ENCODE measurements around the gene CDC40.

The CDC40 gene

GRCh38 chr6:110201151-110201884, 21.1 kb downstream of the CDC40 start:
- Histone ChIP-seq H3K36me3 (ENCODE audit: control insufficient read depth in 2 of 2, insufficient read depth in 2 of 2, low read length in 2 of 2) (no peaks in the 10 kb centered on the region), H3K4me3 (ENCODE audit: low read length in 2 of 2) (no peak overlapping the region), H3K27ac (ENCODE audit: low read depth in 2 of 2, low read length in 2 of 2) (no peak overlapping the region), H3K9ac (ENCODE audit: low read depth in 1 of 2, low read length in 2 of 2) (no peak overlapping the region), H3K9me3 (ENCODE audit: control insufficient read depth in 2 of 2, low read length in 2 of 2) (no peaks in the 10 kb centered on the region), H3K27me3 (ENCODE audit: control insufficient read depth in 2 of 2, insufficient read depth in 2 of 2, low read length in 2 of 2) (no peaks in the 10 kb centered on the region), H3K4me1 (ENCODE audit: control insufficient read depth in 2 of 2, insufficient read depth in 2 of 2, low read length in 2 of 2) (no peaks in the 10 kb centered on the region)

GRCh38 chr6:110207652-110208051, 27.4 kb downstream of the CDC40 start:
- Histone ChIP-seq H3K9ac (ENCODE audit: low read depth in 1 of 2, low read length in 2 of 2) (no peak overlapping the region), H3K27ac (ENCODE audit: low read depth in 2 of 2, low read length in 2 of 2) (no peak overlapping the region), H3K9me3 (ENCODE audit: control insufficient read depth in 2 of 2, low read length in 2 of 2) (no peaks in the 10 kb centered on the region), H3K4me3 (ENCODE audit: low read length in 2 of 2) (no peak overlapping the region), H3K27me3 (ENCODE audit: control insufficient read depth in 2 of 2, insufficient read depth in 2 of 2, low read length in 2 of 2) (no peaks in the 10 kb centered on the region), H3K4me1 (ENCODE audit: control insufficient read depth in 2 of 2, insufficient read depth in 2 of 2, low read length in 2 of 2) (no peaks in the 10 kb centered on the region), H3K36me3 (ENCODE audit: control insufficient read depth in 2 of 2, insufficient read depth in 2 of 2, low read length in 2 of 2) (peaks cover 19 to 20% of the 10 kb centered on the region in 2 donors)

GRCh38 chr6:110211753-110212152, 31.5 kb downstream of the CDC40 start:
- H3K9me3 ChIP-seq (ENCODE audit: control insufficient read depth in 2 of 2, low read length in 2 of 2) = no peaks in the 10 kb centered on the region
- peaks cover 43 to 48% of the 10 kb centered on the region in 2 donors for H3K36me3 ChIP-seq (ENCODE audit: control insufficient read depth in 2 of 2, insufficient read depth in 2 of 2, low read length in 2 of 2)
- H3K4me3 ChIP-seq (ENCODE audit: low read length in 2 of 2) = no peak overlapping the region
- H3K9ac ChIP-seq (ENCODE audit: low read depth in 1 of 2, low read length in 2 of 2) = no peak overlapping the region
- no peaks in the 10 kb centered on the region for H3K4me1 ChIP-seq (ENCODE audit: control insufficient read depth in 2 of 2, insufficient read depth in 2 of 2, low read length in 2 of 2)
- H3K27me3 ChIP-seq (ENCODE audit: control insufficient read depth in 2 of 2, insufficient read depth in 2 of 2, low read length in 2 of 2) = no peaks in the 10 kb centered on the region
- H3K27ac ChIP-seq (ENCODE audit: low read depth in 2 of 2, low read length in 2 of 2) = no peak overlapping the region

- no peaks in the 10 kb centered on the region for H3K4me1 ChIP-seq (ENCODE audit: control insufficient read depth in 2 of 2, insufficient read depth in 2 of 2, low read length in 2 of 2)
- H3K9me3 ChIP-seq (ENCODE audit: control insufficient read depth in 2 of 2, low read length in 2 of 2) = no peaks in the 10 kb centered on the region
- H3K4me3 ChIP-seq (ENCODE audit: low read length in 2 of 2) = no peak overlapping the region
- peaks cover 42 to 59% of the 10 kb centered on the region in 2 donors for H3K36me3 ChIP-seq (ENCODE audit: control insufficient read depth in 2 of 2, insufficient read depth in 2 of 2, low read length in 2 of 2)
- H3K27me3 ChIP-seq (ENCODE audit: control insufficient read depth in 2 of 2, insufficient read depth in 2 of 2, low read length in 2 of 2) = no peaks in the 10 kb centered on the region
- no peak overlapping the region for H3K27ac ChIP-seq (ENCODE audit: low read depth in 2 of 2, low read length in 2 of 2)
- H3K9ac ChIP-seq (ENCODE audit: low read depth in 1 of 2, low read length in 2 of 2) = no peak overlapping the region
Observed at GRCh38 chr6:110214338-110214737, 34.1 kb downstream of the CDC40 start.

- H3K9ac ChIP-seq (ENCODE audit: low read depth in 1 of 2, low read length in 2 of 2) = no peak overlapping the region
- no peaks in the 10 kb centered on the region for H3K27me3 ChIP-seq (ENCODE audit: control insufficient read depth in 2 of 2, insufficient read depth in 2 of 2, low read length in 2 of 2)
- no peaks in the 10 kb centered on the region for H3K4me1 ChIP-seq (ENCODE audit: control insufficient read depth in 2 of 2, insufficient read depth in 2 of 2, low read length in 2 of 2)
- peaks cover 52 to 70% of the 10 kb centered on the region in 2 donors for H3K36me3 ChIP-seq (ENCODE audit: control insufficient read depth in 2 of 2, insufficient read depth in 2 of 2, low read length in 2 of 2)
- H3K4me3 ChIP-seq (ENCODE audit: low read length in 2 of 2) = no peak overlapping the region
- H3K27ac ChIP-seq (ENCODE audit: low read depth in 2 of 2, low read length in 2 of 2) = no peak overlapping the region
- H3K9me3 ChIP-seq (ENCODE audit: control insufficient read depth in 2 of 2, low read length in 2 of 2) = no peaks in the 10 kb centered on the region
Observed at GRCh38 chr6:110216140-110216539, 35.9 kb downstream of the CDC40 start.

GRCh38 chr6:110217266-110217665, 37.0 kb downstream of the CDC40 start:
- Histone ChIP-seq H3K4me3 (ENCODE audit: low read length in 2 of 2) (no peak overlapping the region), H3K27me3 (ENCODE audit: control insufficient read depth in 2 of 2, insufficient read depth in 2 of 2, low read length in 2 of 2) (no peaks in the 10 kb centered on the region), H3K4me1 (ENCODE audit: control insufficient read depth in 2 of 2, insufficient read depth in 2 of 2, low read length in 2 of 2) (no peaks in the 10 kb centered on the region), H3K9ac (ENCODE audit: low read depth in 1 of 2, low read length in 2 of 2) (no peak overlapping the region), H3K9me3 (ENCODE audit: control insufficient read depth in 2 of 2, low read length in 2 of 2) (no peaks in the 10 kb centered on the region), H3K36me3 (ENCODE audit: control insufficient read depth in 2 of 2, insufficient read depth in 2 of 2, low read length in 2 of 2) (peaks cover 48 to 66% of the 10 kb centered on the region in 2 donors), H3K27ac (ENCODE audit: low read depth in 2 of 2, low read length in 2 of 2) (no peak overlapping the region)

- no peaks in the 10 kb centered on the region for H3K9me3 ChIP-seq (ENCODE audit: control insufficient read depth in 2 of 2, low read length in 2 of 2)
- peaks cover 25 to 34% of the 10 kb centered on the region in 2 donors for H3K36me3 ChIP-seq (ENCODE audit: control insufficient read depth in 2 of 2, insufficient read depth in 2 of 2, low read length in 2 of 2)
- no peaks in the 10 kb centered on the region for H3K4me1 ChIP-seq (ENCODE audit: control insufficient read depth in 2 of 2, insufficient read depth in 2 of 2, low read length in 2 of 2)
- H3K4me3 ChIP-seq (ENCODE audit: low read length in 2 of 2) = no peak overlapping the region
- no peaks in the 10 kb centered on the region for H3K27me3 ChIP-seq (ENCODE audit: control insufficient read depth in 2 of 2, insufficient read depth in 2 of 2, low read length in 2 of 2)
- no peak overlapping the region for H3K9ac ChIP-seq (ENCODE audit: low read depth in 1 of 2, low read length in 2 of 2)
- no peak overlapping the region for H3K27ac ChIP-seq (ENCODE audit: low read depth in 2 of 2, low read length in 2 of 2)
Observed at GRCh38 chr6:110221738-110222137, 41.5 kb downstream of the CDC40 start.

GRCh38 chr6:110226261-110226660, 46.0 kb downstream of the CDC40 start:
- Histone ChIP-seq H3K36me3 (ENCODE audit: control insufficient read depth in 2 of 2, insufficient read depth in 2 of 2, low read length in 2 of 2) (peaks cover 21 to 23% of the 10 kb centered on the region in 2 donors), H3K27me3 (ENCODE audit: control insufficient read depth in 2 of 2, insufficient read depth in 2 of 2, low read length in 2 of 2) (no peaks in the 10 kb centered on the region), H3K4me3 (ENCODE audit: low read length in 2 of 2) (no peak overlapping the region), H3K27ac (ENCODE audit: low read depth in 2 of 2, low read length in 2 of 2) (no peak overlapping the region), H3K9ac (ENCODE audit: low read depth in 1 of 2, low read length in 2 of 2) (no peak overlapping the region), H3K9me3 (ENCODE audit: control insufficient read depth in 2 of 2, low read length in 2 of 2) (no peaks in the 10 kb centered on the region), H3K4me1 (ENCODE audit: control insufficient read depth in 2 of 2, insufficient read depth in 2 of 2, low read length in 2 of 2) (no peaks in the 10 kb centered on the region)

- no peak overlapping the region for H3K27ac ChIP-seq (ENCODE audit: low read depth in 2 of 2, low read length in 2 of 2)
- H3K27me3 ChIP-seq (ENCODE audit: control insufficient read depth in 2 of 2, insufficient read depth in 2 of 2, low read length in 2 of 2) = no peaks in the 10 kb centered on the region
- H3K9me3 ChIP-seq (ENCODE audit: control insufficient read depth in 2 of 2, low read length in 2 of 2) = no peaks in the 10 kb centered on the region
- H3K4me1 ChIP-seq (ENCODE audit: control insufficient read depth in 2 of 2, insufficient read depth in 2 of 2, low read length in 2 of 2) = no peaks in the 10 kb centered on the region
- H3K36me3 ChIP-seq (ENCODE audit: control insufficient read depth in 2 of 2, insufficient read depth in 2 of 2, low read length in 2 of 2) = peaks cover 13 to 18% of the 10 kb centered on the region in 2 donors
- H3K4me3 ChIP-seq (ENCODE audit: low read length in 2 of 2) = no peak overlapping the region
- H3K9ac ChIP-seq (ENCODE audit: low read depth in 1 of 2, low read length in 2 of 2) = no peak overlapping the region
Observed at GRCh38 chr6:110232450-110232849, 52.2 kb downstream of the CDC40 start.

GRCh38 chr6:110233770-110234374, 53.6 kb downstream of the CDC40 start:
- H3K4me3 ChIP-seq (ENCODE audit: low read length in 2 of 2) = no peak overlapping the region
- H3K9me3 ChIP-seq (ENCODE audit: control insufficient read depth in 2 of 2, low read length in 2 of 2) = no peaks in the 10 kb centered on the region
- H3K9ac ChIP-seq (ENCODE audit: low read depth in 1 of 2, low read length in 2 of 2) = no peak overlapping the region
- no peaks in the 10 kb centered on the region for H3K4me1 ChIP-seq (ENCODE audit: control insufficient read depth in 2 of 2, insufficient read depth in 2 of 2, low read length in 2 of 2)
- no peak overlapping the region for H3K27ac ChIP-seq (ENCODE audit: low read depth in 2 of 2, low read length in 2 of 2)
- H3K36me3 ChIP-seq (ENCODE audit: control insufficient read depth in 2 of 2, insufficient read depth in 2 of 2, low read length in 2 of 2) = peaks cover 5 to 11% of the 10 kb centered on the region in 2 donors
- H3K27me3 ChIP-seq (ENCODE audit: control insufficient read depth in 2 of 2, insufficient read depth in 2 of 2, low read length in 2 of 2) = no peaks in the 10 kb centered on the region
